GM19397 (cell line): ENCODE results near the gene TRIM56.
A peak's percentile ranks its signal among the peaks of the same experiment; 100 is the strongest.
"Not testable (repeated sequence)": the region's sequence is repeated elsewhere in the genome, so short reads cannot be mapped to it uniquely, and the experiment has no call there.

Experiments
- ATAC-seq: cut with Tn5 transposase; IDR thresholded peaks from one replicate; pipeline ENCODE4 v1.9.1; 2021; ENCODE audit warnings: mild to moderate bottlenecking, moderate library complexity; ENCODE audit not compliant: unreplicated experiment

Gene TRIM56

DNA sequence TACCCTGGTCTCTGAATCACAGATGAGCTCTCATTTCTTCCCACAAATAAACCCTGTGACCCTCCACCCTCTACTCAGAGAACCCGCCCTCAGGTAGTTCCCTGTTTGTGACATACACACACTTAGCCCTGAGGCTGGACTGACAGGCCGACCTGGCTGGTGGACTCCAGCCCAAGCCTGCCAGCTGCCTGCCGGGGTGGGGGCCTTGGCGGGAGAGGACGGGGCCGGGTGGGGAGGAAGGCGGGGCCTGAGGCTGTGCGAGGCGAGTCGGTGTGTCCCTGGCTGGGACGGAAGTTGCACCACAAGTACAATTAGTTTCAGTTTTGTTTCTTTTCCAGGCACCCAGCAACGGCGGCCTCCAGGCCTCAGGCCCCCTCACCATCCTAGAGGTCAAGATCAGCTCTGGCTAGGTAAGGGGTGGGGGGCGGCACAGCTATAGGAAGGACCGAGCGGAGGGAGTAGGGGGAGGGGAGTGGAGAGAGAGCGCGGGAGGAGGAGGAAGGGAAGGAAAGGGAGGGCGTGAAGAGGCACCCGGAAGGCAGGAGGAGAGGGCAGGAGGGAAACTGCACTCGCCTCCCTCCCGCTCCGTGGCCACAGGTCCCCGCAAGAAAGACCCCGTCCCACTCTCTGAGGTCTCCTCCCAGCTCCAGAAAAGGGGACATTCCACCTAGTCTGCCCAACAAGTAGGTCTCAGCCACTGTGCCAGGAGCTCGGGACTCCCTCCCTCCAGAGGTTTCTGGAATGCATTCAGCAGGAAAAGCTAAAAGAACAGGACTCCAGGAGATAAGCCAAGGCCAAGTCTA, at the start of gene TRIM56:
TRIM56 (plus strand) TSS at position 320 of the 803 bp plus-strand sequence. CDS start 1,832 bp downstream, outside the sequence.
- ATAC-seq: peak; percentile 86

DNA sequence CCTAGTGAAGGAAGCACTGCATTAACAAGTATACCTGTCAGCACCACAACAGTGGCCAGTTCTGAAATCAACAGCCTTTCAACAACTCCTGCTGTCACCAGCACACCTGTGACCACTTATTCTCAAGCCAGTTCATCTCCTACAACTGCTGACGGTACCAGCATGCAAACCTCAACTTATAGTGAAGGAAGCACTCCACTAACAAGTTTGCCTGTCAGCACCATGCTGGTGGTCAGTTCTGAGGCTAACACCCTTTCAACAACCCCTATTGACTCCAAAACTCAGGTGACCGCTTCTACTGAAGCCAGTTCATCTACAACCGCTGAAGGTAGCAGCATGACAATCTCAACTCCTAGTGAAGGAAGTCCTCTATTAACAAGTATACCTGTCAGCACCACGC, 49.3 kb upstream of the TRIM56 start:
- ATAC-seq: no peak

- not testable (repeated sequence) for ATAC-seq
These were observed 44.0 kb upstream of the TRIM56 start for GRCh38 chr7:101041283-101041682.

DNA sequence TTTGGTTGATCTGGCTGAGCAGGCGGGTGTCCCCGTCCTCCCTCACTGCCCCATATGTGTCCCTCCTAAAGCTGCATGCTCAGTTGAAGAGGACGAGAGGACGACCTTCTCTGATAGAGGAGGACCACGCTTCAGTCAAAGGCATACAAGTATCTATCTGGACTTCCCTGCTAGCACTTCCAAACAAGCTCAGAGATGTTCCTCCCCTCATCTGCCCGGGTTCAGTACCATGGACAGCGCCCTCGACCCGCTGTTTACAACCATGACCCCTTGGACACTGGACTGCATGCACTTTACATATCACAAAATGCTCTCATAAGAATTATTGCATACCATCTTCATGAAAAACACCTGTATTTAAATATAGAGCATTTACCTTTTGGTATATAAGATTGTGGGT, 26.9 kb upstream of the TRIM56 start:
- no peak for ATAC-seq

- no peak for ATAC-seq
These were observed 25.7 kb upstream of the TRIM56 start for GRCh38 chr7:101059620-101059942.

DNA sequence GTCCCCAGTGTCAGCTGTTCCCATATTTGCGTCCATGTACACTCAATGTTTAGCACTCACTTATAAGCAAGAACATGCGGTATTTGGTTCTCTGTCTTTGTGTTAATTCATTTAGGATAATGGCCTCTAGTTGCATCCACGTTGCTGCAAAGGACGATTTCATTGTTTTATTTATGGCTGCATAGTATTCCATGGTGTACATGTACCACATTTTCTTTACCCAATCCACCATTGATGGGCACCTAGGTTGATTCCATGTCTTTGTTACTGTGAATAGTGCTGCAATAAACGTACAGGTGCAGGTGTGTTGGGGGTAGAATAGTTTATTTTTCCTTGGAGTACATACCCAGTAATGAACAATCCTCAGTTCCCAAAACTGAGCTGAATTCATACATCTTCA, 24.3 kb upstream of the TRIM56 start:
- no peak for ATAC-seq

GRCh38 chr7:101064176-101064550, 21.1 kb upstream of the TRIM56 start:
- not testable (repeated sequence) for ATAC-seq

- ATAC-seq: not testable (repeated sequence)
These were observed 20.1 kb upstream of the TRIM56 start for GRCh38 chr7:101065162-101065561.

DNA sequence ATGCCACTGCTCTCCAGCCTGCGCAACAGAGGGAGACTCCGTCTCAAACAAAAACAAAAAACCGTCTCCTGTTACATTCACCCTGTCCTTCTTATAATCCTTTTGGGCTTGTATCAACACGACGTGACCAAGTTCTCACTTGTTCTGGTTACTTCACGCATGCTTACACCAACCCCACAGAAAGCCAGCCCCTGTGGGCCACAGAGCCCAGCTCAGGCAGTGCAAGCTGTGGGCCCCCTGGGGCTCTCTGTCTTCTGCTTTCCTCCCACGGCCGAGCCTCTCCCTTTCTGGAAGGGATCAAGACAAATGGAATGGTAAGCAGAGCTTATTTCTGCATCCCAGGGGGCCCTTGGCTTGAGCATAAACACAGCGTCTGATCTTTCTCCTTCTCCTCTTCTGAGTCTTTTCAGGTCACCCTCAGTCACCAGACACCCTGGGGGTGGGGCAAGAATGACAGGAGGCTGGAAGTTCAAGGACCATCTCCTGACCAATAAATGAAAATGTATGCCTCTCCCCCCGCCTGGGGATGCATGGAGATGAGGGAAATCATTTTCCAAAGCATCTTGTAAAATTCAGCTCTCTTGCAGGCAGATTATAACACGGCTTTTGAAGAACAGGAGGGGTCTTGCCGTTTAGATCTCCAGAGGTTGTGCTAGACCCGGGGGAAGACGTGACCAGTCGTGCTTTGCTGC, 19.0 kb upstream of the TRIM56 start:
- ATAC-seq: no peak

DNA sequence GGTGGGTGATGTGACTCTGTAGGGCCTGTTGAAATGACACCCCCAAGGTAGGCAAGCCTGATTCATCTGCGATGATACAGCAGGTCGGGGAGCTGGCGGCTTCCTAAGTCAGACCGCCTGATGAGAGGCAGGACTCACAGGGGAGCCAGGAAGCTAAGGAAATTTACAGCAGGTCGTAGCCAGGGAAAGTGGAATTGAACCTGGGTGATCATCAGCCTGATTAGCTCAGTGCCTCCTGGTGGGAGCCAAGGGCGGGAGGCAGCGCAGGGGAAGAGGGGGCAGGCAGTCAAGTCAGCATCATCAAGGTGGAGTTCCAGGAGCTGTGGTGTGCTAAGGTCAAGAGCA, 18.5 kb upstream of the TRIM56 start:
- ATAC-seq: no peak

DNA sequence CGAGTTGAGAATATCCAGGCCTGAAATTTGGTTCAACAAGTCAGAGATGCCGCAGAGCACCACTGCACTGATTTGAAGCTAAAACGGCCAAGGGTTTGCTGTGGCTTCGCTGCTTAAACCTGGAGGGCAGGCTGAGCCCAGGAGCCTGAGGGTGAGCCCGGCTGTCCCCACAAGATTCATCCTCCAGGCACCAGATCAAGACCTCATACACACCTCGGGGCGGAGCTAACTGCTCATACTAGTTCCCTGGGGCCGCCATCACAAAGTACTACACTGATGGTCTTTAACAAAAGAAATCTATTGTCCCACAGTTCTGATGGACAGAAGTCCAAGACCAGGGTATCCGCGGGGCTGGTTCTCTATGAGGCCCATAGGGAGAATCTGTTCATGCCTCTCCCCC, 16.9 kb upstream of the TRIM56 start:
- ATAC-seq: no peak

DNA sequence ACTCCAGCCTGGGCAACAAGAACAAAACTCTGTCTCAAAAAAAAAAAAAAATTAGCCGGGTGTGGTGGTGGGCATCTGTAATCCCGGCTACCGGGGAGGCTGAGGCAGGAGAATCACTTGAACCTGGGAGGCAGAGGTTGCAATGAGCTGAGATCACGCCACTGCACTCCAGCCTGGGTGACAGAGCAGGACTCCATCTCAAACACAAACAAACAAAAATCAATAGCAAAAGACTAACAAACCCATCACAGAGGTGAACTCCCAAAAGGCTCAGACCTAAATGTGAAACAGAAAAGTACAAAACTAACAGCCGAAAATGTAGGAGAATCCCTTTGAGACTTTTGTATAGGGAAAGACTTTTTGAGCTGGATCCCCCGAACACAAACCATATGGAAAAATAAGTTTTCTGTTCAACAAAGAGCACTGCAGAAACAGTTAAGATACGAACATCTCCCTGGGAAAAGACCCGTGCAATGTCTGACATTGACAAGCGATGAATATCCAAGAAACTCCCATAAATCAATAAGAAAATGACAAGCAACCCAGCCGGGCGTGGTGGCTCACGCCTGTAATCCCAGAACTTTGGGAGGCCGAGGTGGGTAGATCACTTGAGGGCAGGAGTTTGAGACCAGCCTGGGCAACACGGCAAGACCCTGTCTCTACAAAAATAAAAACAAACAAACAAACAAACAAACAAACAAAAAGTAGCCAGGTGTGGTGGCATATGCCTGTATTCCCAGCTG, 13.7 kb upstream of the TRIM56 start:
- ATAC-seq: not testable (repeated sequence)

DNA sequence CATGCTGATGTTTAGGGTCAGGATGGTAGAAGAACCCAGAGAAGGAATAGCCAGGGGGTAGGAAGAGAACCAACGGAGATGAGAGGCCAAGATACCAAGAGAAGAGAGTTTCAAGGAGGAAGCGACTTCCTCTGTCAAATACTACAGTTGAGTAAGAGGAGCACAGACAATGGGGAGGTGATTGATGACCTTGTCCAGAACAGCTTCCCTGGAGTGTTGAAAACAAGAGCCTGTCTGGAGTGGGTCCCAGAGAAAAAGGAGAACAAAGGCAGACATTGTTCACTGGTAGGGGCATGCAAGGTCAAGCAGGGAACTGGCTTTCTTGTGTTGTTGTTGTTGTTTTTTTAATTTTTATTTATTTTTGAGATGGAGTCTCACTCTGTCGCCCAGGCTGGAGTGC, 9.6 kb upstream of the TRIM56 start:
- ATAC-seq: no peak

- not testable (repeated sequence) for ATAC-seq
These were observed 9.1 kb upstream of the TRIM56 start for GRCh38 chr7:101076183-101076582.

GRCh38 chr7:101077303-101078086, 7.8 kb upstream of the TRIM56 start:
- ATAC-seq: peak; percentile 73

GRCh38 chr7:101081432-101081831, 3.8 kb upstream of the TRIM56 start:
- no peak for ATAC-seq

- no peak for ATAC-seq
These were observed 468 bp upstream of the TRIM56 start for GRCh38 chr7:101084865-101085161.

DNA sequence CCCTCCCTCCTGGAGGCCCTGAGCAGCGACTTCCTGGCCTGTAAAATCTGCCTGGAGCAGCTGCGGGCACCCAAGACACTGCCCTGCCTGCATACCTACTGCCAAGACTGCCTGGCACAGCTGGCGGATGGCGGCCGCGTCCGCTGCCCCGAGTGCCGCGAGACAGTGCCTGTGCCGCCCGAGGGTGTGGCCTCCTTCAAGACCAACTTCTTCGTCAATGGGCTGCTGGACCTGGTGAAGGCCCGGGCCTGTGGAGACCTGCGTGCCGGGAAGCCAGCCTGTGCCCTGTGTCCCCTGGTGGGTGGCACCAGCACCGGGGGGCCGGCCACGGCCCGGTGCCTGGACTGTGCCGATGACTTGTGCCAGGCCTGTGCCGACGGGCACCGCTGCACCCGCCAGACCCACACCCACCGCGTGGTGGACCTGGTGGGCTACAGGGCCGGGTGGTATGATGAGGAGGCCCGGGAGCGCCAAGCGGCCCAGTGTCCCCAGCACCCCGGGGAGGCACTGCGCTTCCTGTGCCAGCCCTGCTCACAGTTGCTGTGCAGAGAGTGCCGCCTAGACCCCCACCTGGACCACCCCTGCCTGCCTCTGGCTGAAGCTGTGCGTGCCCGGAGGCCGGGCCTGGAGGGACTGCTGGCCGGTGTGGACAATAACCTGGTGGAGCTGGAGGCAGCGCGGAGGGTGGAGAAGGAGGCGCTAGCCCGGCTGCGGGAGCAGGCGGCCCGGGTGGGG, 2.2 kb downstream of the TRIM56 start:
- ATAC-seq: no peak

- no peak for ATAC-seq
These were observed 2.8 kb downstream of the TRIM56 start for GRCh38 chr7:101088069-101088425.

DNA sequence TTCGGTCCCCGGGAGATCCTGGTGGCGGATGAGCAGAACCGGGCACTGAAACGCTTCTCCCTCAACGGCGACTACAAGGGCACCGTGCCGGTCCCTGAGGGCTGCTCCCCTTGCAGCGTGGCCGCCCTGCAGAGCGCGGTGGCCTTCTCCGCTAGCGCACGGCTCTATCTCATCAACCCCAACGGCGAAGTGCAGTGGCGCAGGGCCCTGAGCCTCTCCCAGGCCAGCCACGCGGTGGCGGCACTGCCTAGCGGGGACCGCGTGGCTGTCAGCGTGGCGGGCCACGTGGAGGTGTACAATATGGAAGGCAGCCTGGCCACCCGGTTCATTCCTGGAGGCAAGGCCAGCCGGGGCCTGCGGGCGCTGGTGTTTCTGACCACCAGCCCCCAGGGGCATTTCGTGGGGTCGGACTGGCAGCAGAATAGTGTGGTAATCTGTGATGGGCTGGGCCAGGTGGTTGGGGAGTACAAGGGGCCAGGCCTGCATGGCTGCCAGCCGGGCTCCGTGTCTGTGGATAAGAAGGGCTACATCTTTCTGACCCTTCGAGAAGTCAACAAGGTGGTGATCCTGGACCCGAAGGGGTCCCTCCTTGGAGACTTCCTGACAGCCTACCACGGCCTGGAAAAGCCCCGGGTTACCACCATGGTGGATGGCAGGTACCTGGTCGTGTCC, 3.7 kb downstream of the TRIM56 start:
- no peak for ATAC-seq
